Measurements from ENCODE around the gene SYT6. TPM values are rescaled to one million over a fixed set of nuclear protein-coding genes. Genes with fewer than 3 reads are reported as not detected.

SYT6 gene
- total RNA-seq, 1 experiment from 2014 or later = not detected

GRCh38 chr1:114043054-114043453 is 110.6 kb downstream of the SYT6 start:
- ATAC-seq (no peak), DNase-seq (ENCODE audit: low read depth, low spot score) (no peak)
- intact Hi-C loops (cut with micrococcal nuclease) = no loop called here
- Histone ChIP-seq H3K9me2 (ENCODE audit: insufficient read depth) (no peaks in the 10 kb centered on the region), H3K27me3 (ENCODE audit: insufficient read depth, low read length) (peaks cover 11% of the 10 kb centered on the region; the same call in 1 of the 2 replicates), H4K20me1 (ENCODE audit: insufficient read depth) (no peaks in the 10 kb centered on the region), H3K4me1 (ENCODE audit: control insufficient read depth in 1 of 2, insufficient read depth in 2 of 2, low read length in 2 of 2) (no peaks in the 10 kb centered on the region), H3K79me2 (ENCODE audit: insufficient read depth, low read length) (no peaks in the 10 kb centered on the region), H3K9me3 (ENCODE audit: control insufficient read depth in 1 of 2, insufficient read depth in 1 of 2, low read depth in 1 of 2, low read length in 2 of 2) (no peaks in the 10 kb centered on the region), H3K27ac (ENCODE audit: low read depth, low read length) (no peak overlapping the region), H3K36me3 (ENCODE audit: control insufficient read depth in 1 of 2, insufficient read depth in 2 of 2, low read length in 2 of 2) (no peaks in the 10 kb centered on the region), H3K9ac (ENCODE audit: low read length) (no peak overlapping the region), H3K4me2 (ENCODE audit: low read length) (no peak overlapping the region), H3K4me3 (replicated peaks in 1 of 2; ENCODE audit: low read depth in 1 of 2, low read length in 2 of 2) (no peak overlapping the region), H2AFZ (ENCODE audit: low read depth, low read length, poor library complexity, severe bottlenecking) (no peak overlapping the region)
- POLR2A ChIA-PET = no interaction called here
- RAD21 ChIA-PET (ENCODE audit: low non-redundant PET in 1 of 2, low total read pairs in 2 of 2, uncharacterized antibody in 2 of 2, unreplicated experiment in 2 of 2) = no interaction called here
- TF ChIP-seq FOSL1 (IDR thresholded peaks at IDR 0.05; ENCODE audit: low read depth) (no peak), CEBPB (IDR thresholded peaks at IDR 0.05; ENCODE audit: low read depth) (no peak), YY1 (IDR thresholded peaks at IDR 0.05; ENCODE audit: extremely low read depth, insufficient replicate concordance, low read depth, low read length) (no peak), ELF1 (IDR thresholded peaks at IDR 0.05; ENCODE audit: borderline replicate concordance, low read depth) (no peak), TCF7L2 (IDR thresholded peaks at IDR 0.05; ENCODE audit: borderline replicate concordance, extremely low read depth, insufficient read depth, insufficient read length) (no peak), ZBTB33 (IDR thresholded peaks at IDR 0.05; ENCODE audit: extremely low read depth, insufficient replicate concordance, low read length) (no peak), CBX3 (IDR thresholded peaks at IDR 0.05; ENCODE audit: low read depth) (no peak), MAX (IDR thresholded peaks at IDR 0.05) (no peak), JUND (IDR thresholded peaks at IDR 0.05) (no peak), EZH2 (IDR thresholded peaks at IDR 0.05) (no peak), CTCF (IDR thresholded peaks at IDR 0.05 in 2 of 3, conservative IDR thresholded peaks at IDR 0.05 in 1 of 3; ENCODE audit: borderline replicate concordance in 1 of 3, insufficient read depth in 1 of 3, low read depth in 2 of 3, low read length in 2 of 3) (no peak), POLR2AphosphoS5 (IDR thresholded peaks at IDR 0.05; ENCODE audit: low read depth, low read length) (no peak), SP1 (IDR thresholded peaks at IDR 0.05; ENCODE audit: low read depth) (no peak), ZNF274 (IDR thresholded peaks at IDR 0.05; ENCODE audit: low read depth, low read length) (no peak), SIN3A (IDR thresholded peaks at IDR 0.05; ENCODE audit: low read depth) (no peak)
- no TSS peak for BruUV-seq (replicated peaks)
- CTCF ChIA-PET = no interaction called here
